Stimulated activated naive CD8-positive, alpha-beta T cell treated with anti-CD3 and anti-CD28 coated beads, Interleukin-15, Interleukin-2, amounts not matched to agents 100 ng/mL and 50 ng/mL, for 24 hours (primary cell): ENCODE results near the gene CEP44.
"Not testable (repeated sequence)": the region's sequence is repeated elsewhere in the genome, so short reads cannot be mapped to it uniquely, and the experiment has no call there.

Source experiments
- H3K27ac Mint-ChIP-seq: one replicate; pipeline ENCODE4 v1.8.0; 2021; ENCODE audit warnings: mild to moderate bottlenecking, mixed read lengths
- H3K27me3 Mint-ChIP-seq: one replicate; pipeline ENCODE4 v1.8.0; 2021; ENCODE audit warnings: mixed read lengths
- H3K36me3 Mint-ChIP-seq: one replicate; pipeline ENCODE4 v1.8.0; 2021; ENCODE audit warnings: low read depth, mixed read lengths
- H3K4me1 Mint-ChIP-seq: one replicate; pipeline ENCODE4 v1.8.0; 2021; ENCODE audit warnings: low read depth, mixed read lengths
- H3K4me3 Mint-ChIP-seq: one replicate; pipeline ENCODE4 v1.8.0; 2021; ENCODE audit warnings: mild to moderate bottlenecking, mixed read lengths
- H3K9me3 Mint-ChIP-seq: one replicate; pipeline ENCODE4 v1.8.0; 2021; ENCODE audit warnings: mixed read lengths

CEP44 gene

GRCh38 chr4:174295142-174295541, 11.4 kb downstream of the CEP44 start:
- peaks cover 20% of the 10 kb centered on the region for H3K9me3 Mint-ChIP-seq
- H3K27ac Mint-ChIP-seq, H3K27me3 Mint-ChIP-seq, H3K4me3 Mint-ChIP-seq, H3K4me1 Mint-ChIP-seq: not testable (repeated sequence)
- peaks cover 57% of the 10 kb centered on the region for H3K36me3 Mint-ChIP-seq

GRCh38 chr4:174303687-174304086, 20.0 kb downstream of the CEP44 start:
- Mint-ChIP-seq H3K9me3 (no peaks in the 10 kb centered on the region), H3K27ac (no peak overlapping the region), H3K4me3 (no peak overlapping the region), H3K4me1 (no peaks in the 10 kb centered on the region), H3K36me3 (peaks cover 55% of the 10 kb centered on the region), H3K27me3 (no peaks in the 10 kb centered on the region)

GRCh38 chr4:174304664-174305063, 21.0 kb downstream of the CEP44 start:
- no peak overlapping the region for H3K4me3 Mint-ChIP-seq
- H3K27ac Mint-ChIP-seq, result no peak overlapping the region
- peaks cover 56% of the 10 kb centered on the region for H3K36me3 Mint-ChIP-seq
- H3K9me3 Mint-ChIP-seq, result no peaks in the 10 kb centered on the region
- no peaks in the 10 kb centered on the region for H3K27me3 Mint-ChIP-seq
- H3K4me1 Mint-ChIP-seq, result no peaks in the 10 kb centered on the region

- Mint-ChIP-seq H3K27ac (no peak overlapping the region), H3K36me3 (peaks cover 46% of the 10 kb centered on the region), H3K4me1 (no peaks in the 10 kb centered on the region), H3K4me3 (no peak overlapping the region), H3K27me3 (no peaks in the 10 kb centered on the region), H3K9me3 (no peaks in the 10 kb centered on the region)
Measured at GRCh38 chr4:174305961-174306360, 22.2 kb downstream of the CEP44 start.

GRCh38 chr4:174307694-174308093, 24.0 kb downstream of the CEP44 start:
- no peaks in the 10 kb centered on the region for H3K4me1 Mint-ChIP-seq
- H3K36me3 Mint-ChIP-seq, result peaks cover 44% of the 10 kb centered on the region
- no peaks in the 10 kb centered on the region for H3K27me3 Mint-ChIP-seq
- H3K9me3 Mint-ChIP-seq, result no peaks in the 10 kb centered on the region
- no peak overlapping the region for H3K27ac Mint-ChIP-seq
- no peak overlapping the region for H3K4me3 Mint-ChIP-seq

- Mint-ChIP-seq H3K27ac (no peak overlapping the region), H3K27me3 (no peaks in the 10 kb centered on the region), H3K4me3 (no peak overlapping the region), H3K36me3 (peaks cover 48% of the 10 kb centered on the region), H3K9me3 (no peaks in the 10 kb centered on the region), H3K4me1 (no peaks in the 10 kb centered on the region)
Measured at GRCh38 chr4:174312993-174313392, 29.3 kb downstream of the CEP44 start.

- Mint-ChIP-seq H3K36me3 (peaks cover 41% of the 10 kb centered on the region), H3K4me3 (no peak overlapping the region), H3K27me3 (no peaks in the 10 kb centered on the region), H3K27ac (no peak overlapping the region), H3K4me1 (no peaks in the 10 kb centered on the region), H3K9me3 (no peaks in the 10 kb centered on the region)
Measured at GRCh38 chr4:174314274-174314673, 30.6 kb downstream of the CEP44 start.

GRCh38 chr4:174314770-174315169, 31.1 kb downstream of the CEP44 start:
- Mint-ChIP-seq H3K9me3 (no peaks in the 10 kb centered on the region), H3K4me3 (no peak overlapping the region), H3K27me3 (no peaks in the 10 kb centered on the region), H3K4me1 (no peaks in the 10 kb centered on the region), H3K36me3 (peaks cover 37% of the 10 kb centered on the region), H3K27ac (no peak overlapping the region)

- H3K36me3 Mint-ChIP-seq, result peaks cover 36% of the 10 kb centered on the region
- H3K27me3 Mint-ChIP-seq, result no peaks in the 10 kb centered on the region
- H3K27ac Mint-ChIP-seq, result no peak overlapping the region
- H3K9me3 Mint-ChIP-seq, result no peaks in the 10 kb centered on the region
- H3K4me3 Mint-ChIP-seq, result no peak overlapping the region
- H3K4me1 Mint-ChIP-seq, result no peaks in the 10 kb centered on the region
Measured at GRCh38 chr4:174316546-174316945, 32.8 kb downstream of the CEP44 start.

- Mint-ChIP-seq H3K27ac (no peak overlapping the region), H3K4me1 (no peaks in the 10 kb centered on the region), H3K4me3 (no peak overlapping the region), H3K27me3 (no peaks in the 10 kb centered on the region), H3K9me3 (no peaks in the 10 kb centered on the region), H3K36me3 (peaks cover 32% of the 10 kb centered on the region)
Measured at GRCh38 chr4:174316954-174317353, 33.2 kb downstream of the CEP44 start.

GRCh38 chr4:174317531-174317930, 33.8 kb downstream of the CEP44 start:
- Mint-ChIP-seq H3K27me3 (no peaks in the 10 kb centered on the region), H3K4me3 (no peak overlapping the region), H3K9me3 (no peaks in the 10 kb centered on the region), H3K36me3 (peaks cover 29% of the 10 kb centered on the region), H3K4me1 (no peaks in the 10 kb centered on the region), H3K27ac (no peak overlapping the region)

- Mint-ChIP-seq H3K4me1 (no peaks in the 10 kb centered on the region), H3K27me3 (no peaks in the 10 kb centered on the region), H3K4me3 (no peak overlapping the region), H3K27ac (no peak overlapping the region), H3K9me3 (no peaks in the 10 kb centered on the region), H3K36me3 (peaks cover 19% of the 10 kb centered on the region)
Measured at GRCh38 chr4:174318829-174319764, 35.4 kb downstream of the CEP44 start.

GRCh38 chr4:174320494-174321199, 36.9 kb downstream of the CEP44 start:
- no peak overlapping the region for H3K4me3 Mint-ChIP-seq

GRCh38 chr4:174324236-174324635, 40.5 kb downstream of the CEP44 start:
- Mint-ChIP-seq H3K27ac (no peak overlapping the region), H3K4me1 (no peaks in the 10 kb centered on the region), H3K4me3 (no peak overlapping the region), H3K36me3 (no peaks in the 10 kb centered on the region), H3K27me3 (no peaks in the 10 kb centered on the region), H3K9me3 (no peaks in the 10 kb centered on the region)

More at GRCh38 chr4:174320494-174321199, 36.9 kb downstream of the CEP44 start:
- Mint-ChIP-seq H3K36me3 (peaks cover 13% of the 10 kb centered on the region), H3K27me3 (no peaks in the 10 kb centered on the region), H3K9me3 (no peaks in the 10 kb centered on the region), H3K27ac (no peak overlapping the region), H3K4me1 (no peaks in the 10 kb centered on the region)

- H3K27me3 Mint-ChIP-seq, result no peaks in the 10 kb centered on the region
- no peak overlapping the region for H3K27ac Mint-ChIP-seq
- no peaks in the 10 kb centered on the region for H3K36me3 Mint-ChIP-seq
- no peak overlapping the region for H3K4me3 Mint-ChIP-seq
- H3K4me1 Mint-ChIP-seq, result no peaks in the 10 kb centered on the region
- no peaks in the 10 kb centered on the region for H3K9me3 Mint-ChIP-seq
Measured at GRCh38 chr4:174324725-174325124, 41.0 kb downstream of the CEP44 start.
